A549 (cell line): ENCODE measurements around the gene B3GNT2.

Experiments used
- CHD4 ChIP-seq: fragments of 200-600 bp; sonication (generic); IDR thresholded peaks from 2 replicates; pipeline ENCODE4 v1.6.1; 2016; ENCODE audit warnings: antibody characterized with exemption, mild to moderate bottlenecking, borderline replicate concordance
- CTCF ChIP-seq: fragments of >200 bp; sonication (Bioruptor Twin); formaldehyde crosslinking; IDR thresholded peaks from 3 replicates; pipeline ENCODE4 v1.5.1; 2016
- EP300 ChIP-seq, 2 experiments: fragments of >200 bp; sonication (Bioruptor Twin); formaldehyde crosslinking; IDR thresholded peaks; 2 replicates in 1 of 2; 3 replicates in 1 of 2; pipeline ENCODE4 v1.6.1; 2016 to 2017
- ESRRA ChIP-seq: fragments of 150-350 bp; IDR thresholded peaks from 2 replicates; pipeline ENCODE4 v1.6.1; 2014; ENCODE audit warnings: mild to moderate bottlenecking, low read length, borderline replicate concordance
- FOSL2 ChIP-seq, 2 experiments: fragments of 450-650 bp in 1 of 2; fragments of >200 bp in 1 of 2; sonication (Bioruptor Twin) in 1 of 2; formaldehyde crosslinking; IDR thresholded peaks; 2 replicates each; pipeline versions ENCODE4 v1.5.0 to v1.6.1; 2016 to 2020; ENCODE audit warnings: mild to moderate bottlenecking in 1 of 2, moderate library complexity in 1 of 2
- HDAC2 ChIP-seq: fragments of 200-600 bp; sonication (generic); IDR thresholded peaks from 2 replicates; pipeline ENCODE4 v1.6.1; 2016
- KDM1A ChIP-seq: fragments of 200-600 bp; sonication (generic); IDR thresholded peaks from 2 replicates; pipeline ENCODE4 v1.6.1; 2016; ENCODE audit warnings: low read depth, mild to moderate bottlenecking
- NPAS2 ChIP-seq: fragments of 250-450 bp; sonication (Bioruptor Pico); IDR thresholded peaks from 2 replicates; pipeline ENCODE4 v1.8.0; 2022; ENCODE audit warnings: mild to moderate bottlenecking, moderate library complexity, borderline replicate concordance
- PHF8 ChIP-seq: fragments of 200-600 bp; sonication (generic); IDR thresholded peaks from 2 replicates; pipeline ENCODE4 v1.6.1; 2016; ENCODE audit warnings: low read depth, mild to moderate bottlenecking, antibody characterized with exemption, moderate library complexity, borderline replicate concordance
- POLR2A ChIP-seq: IDR thresholded peaks from 2 replicates; pipeline ENCODE4 v1.6.1; 2012; ENCODE audit warnings: mild to moderate bottlenecking, low read length
- REST ChIP-seq: fragments of 200-600 bp; sonication (generic); IDR thresholded peaks from 2 replicates; pipeline ENCODE4 v1.6.1; 2016; ENCODE audit warnings: antibody characterized with exemption, mild to moderate bottlenecking, moderate library complexity
- SMC3 ChIP-seq: fragments of >200 bp; sonication (Bioruptor Twin); formaldehyde crosslinking; IDR thresholded peaks from 3 replicates; pipeline ENCODE4 v1.6.1; 2018; ENCODE audit warnings: inconsistent platforms
- USF2 ChIP-seq: fragments of 450-650 bp; IDR thresholded peaks from 2 replicates; pipeline ENCODE4 v1.6.1; 2014; ENCODE audit warnings: antibody characterized with exemption

- TF ChIP-seq CTCF: no peak
- TF ChIP-seq PHF8: no peak
- no peak for TF ChIP-seq NPAS2 (CRISPR knock-in tag)
- no peak for TF ChIP-seq POLR2A
- TF ChIP-seq FOSL2 (IDR thresholded peaks at IDR 0.05): no peak
- no peak for TF ChIP-seq FOSL2 (CRISPR knock-in tag; IDR thresholded peaks at IDR 0.05)
- TF ChIP-seq REST: no peak
- TF ChIP-seq SMC3: no peak
- TF ChIP-seq EP300 (IDR thresholded peaks at IDR 0.05): no peak
- no peak for TF ChIP-seq ESRRA
- TF ChIP-seq KDM1A: no peak
- no peak for TF ChIP-seq CHD4
- no peak for TF ChIP-seq USF2
- no peak for TF ChIP-seq HDAC2
Observed at GRCh38 chr2:62257466-62257865, 61.6 kb downstream of the B3GNT2 start.
